Endothelial cell of umbilical vein (primary cell): ENCODE data around the gene PRDM11. TPM values are rescaled to one million over a fixed set of nuclear protein-coding genes. Genes with fewer than 3 reads are reported as not detected.

Source experiments
- BruUV-seq: library from RNA; stranded (reverse); fragments of 400-500 nt; replicated peaks from 2 replicates; lab custom pipeline; 2021; lab: Mats Ljungman, UMichigan
- CTCF ChIA-PET: fragments of 300-600, 350-600 bp; sonication (Branson Sonifier 250); formaldehyde crosslinking; loops from one replicate; lab custom pipeline; 2021; ENCODE audit warnings: antibody characterized with exemption, inconsistent platforms; lab: Charles Lee
- POLR2A ChIA-PET: fragments of 300-600, 350-600 bp; sonication (Branson Sonifier 250); formaldehyde crosslinking; loops from one replicate; lab custom pipeline; 2021; ENCODE audit warnings: antibody characterized with exemption, inconsistent platforms; lab: Charles Lee
- DNase-seq: peaks from one replicate; pipeline ENCODE4 v3.0.0-alpha.2; 2011; ENCODE audit warnings: low read depth, low spot score
- FAIRE-seq: peaks from 2 replicates; lab custom pipeline; 2011; peaks lifted over from hg19 to GRCh38; lab: Jason Lieb, UNC
- H2AFZ ChIP-seq: 2 replicates; pipeline ENCODE4 v1.6.0; 2012; ENCODE audit warnings: low read depth, low read length, control low read depth, inconsistent platforms
- H3K27ac ChIP-seq: 2 replicates; pipeline ENCODE4 v1.5.1; 2011; ENCODE audit warnings: low read depth, mild to moderate bottlenecking, control low read depth, low read length, moderate library complexity; ENCODE audit not compliant: insufficient read depth
- H3K27me3 ChIP-seq, 2 experiments: 2 replicates each; pipeline versions ENCODE4 v1.6.0 to v1.6.1; 2011; ENCODE audit warnings: low read length in 2 of 2, mixed read lengths in 1 of 2; ENCODE audit not compliant: control insufficient read depth in 2 of 2, insufficient read depth in 2 of 2
- H3K36me3 ChIP-seq, 2 experiments: 2 replicates in 1 of 2; 3 replicates in 1 of 2; pipeline ENCODE4 v1.5.1; 2011; ENCODE audit warnings: low read length in 2 of 2, mild to moderate bottlenecking in 1 of 2, moderate library complexity in 1 of 2; ENCODE audit not compliant: control insufficient read depth in 2 of 2, insufficient read depth in 2 of 2; ENCODE audit errors: extremely low read depth in 1 of 2
- H3K4me1 ChIP-seq: 3 replicates; pipeline ENCODE4 v1.5.1; 2011; ENCODE audit warnings: mild to moderate bottlenecking, low read length; ENCODE audit not compliant: control insufficient read depth, insufficient read depth; ENCODE audit errors: extremely low read depth
- H3K4me2 ChIP-seq: 2 replicates; pipeline ENCODE4 v1.6.1; 2011; ENCODE audit warnings: low read length, control low read depth, mixed read lengths; ENCODE audit not compliant: insufficient read depth
- H3K4me3 ChIP-seq, 3 experiments: fragments of 200-600 bp in 1 of 3; sonication (generic), shearing (Covaris generic) in 1 of 3; replicated peaks in 1 of 3; 2 replicates each; pipeline ENCODE4 v1.5.1; 2011 to 2016; ENCODE audit warnings: control low read depth in 3 of 3, low read length in 3 of 3, mild to moderate bottlenecking in 2 of 3, inconsistent platforms in 1 of 3, low read depth in 1 of 3, moderate library complexity in 1 of 3; ENCODE audit not compliant: insufficient read depth in 1 of 3
- H3K79me2 ChIP-seq: 2 replicates; pipeline ENCODE4 v1.6.0; 2012; ENCODE audit warnings: low read length, inconsistent platforms; ENCODE audit not compliant: control insufficient read depth, insufficient read depth
- H3K9ac ChIP-seq: replicated peaks from 2 replicates; pipeline ENCODE3; 2011; ENCODE audit warnings: low read length, control low read depth; ENCODE audit not compliant: insufficient read depth; ENCODE audit errors: extremely low read depth
- H3K9me1 ChIP-seq: replicated peaks from 3 replicates; pipeline ENCODE4 v1.6.0; 2011; ENCODE audit warnings: mild to moderate bottlenecking, low read length; ENCODE audit not compliant: control insufficient read depth, insufficient read depth; ENCODE audit errors: extremely low read depth
- H3K9me3 ChIP-seq: replicated peaks from 2 replicates; pipeline ENCODE4 v1.5.1; 2012; ENCODE audit warnings: low read length, inconsistent platforms; ENCODE audit not compliant: control insufficient read depth, insufficient read depth
- H4K20me1 ChIP-seq: replicated peaks from 2 replicates; pipeline ENCODE3; 2011; ENCODE audit warnings: mild to moderate bottlenecking, low read length; ENCODE audit not compliant: control insufficient read depth, insufficient read depth; ENCODE audit errors: extremely low read depth
- EZH2 ChIP-seq: IDR thresholded peaks from 2 replicates; pipeline ENCODE4 v1.6.1; 2012; ENCODE audit warnings: borderline replicate concordance, low read depth, mild to moderate bottlenecking, moderate library complexity, low read length, inconsistent platforms; ENCODE audit not compliant: severe bottlenecking
- GATA2 ChIP-seq: IDR thresholded peaks from 2 replicates; pipeline ENCODE4 v1.7.0; 2011; ENCODE audit warnings: low read depth, mild to moderate bottlenecking, moderate library complexity, mixed read lengths, low read length; ENCODE audit not compliant: insufficient read length, insufficient read depth
- MYC ChIP-seq: IDR thresholded peaks from one replicate; pipeline ENCODE4 v1.6.1; 2011; ENCODE audit warnings: mild to moderate bottlenecking, low read depth, low read length
- POLR2A ChIP-seq: IDR thresholded peaks from 2 replicates; pipeline ENCODE4 v1.6.1; 2012; ENCODE audit warnings: low read depth, mild to moderate bottlenecking, control low read depth, low read length
- dilution Hi-C: fragments of 300-500 bp; cut with MboI; formaldehyde crosslinking; loops from one replicate; pipeline ENCODE4 v1.15.0; 2019; ENCODE audit warnings: low sequenced_read_pairs; ENCODE audit not compliant: extremely low pct_ligation_motif_present
- intact Hi-C: fragments of 100-400 bp; cut with micrococcal nuclease; formaldehyde crosslinking; loops from one replicate; pipeline ENCODE4 v1.10.0; 2022
- polyA plus RNA-seq, 4 experiments: library from polyadenylated mRNA; depleted of rRNA in 3 of 4; stranded (reverse) in 3 of 4; unstranded in 1 of 4; fragments of >200 nt; gene quantifications; 2 replicates each; pipeline versions ENCODE4 v1.2.1 to v1.2.3, GENCODE V29; 2011 to 2012; ENCODE audit warnings: missing spikeins in 1 of 4
- total RNA-seq: library from RNA; stranded (reverse); gene quantifications from 2 replicates; pipeline ENCODE4 v1.2.3, GENCODE V29; 2021
- TF ChIP-seq, protein P1 (sequence below), 2 donors: IDR thresholded peaks; 1 replicate in 1 of 2; 2 replicates in 1 of 2; pipeline ENCODE4 v1.5.1; 2011; ENCODE audit warnings: low read length in 2 of 2, mild to moderate bottlenecking in 2 of 2, moderate library complexity in 2 of 2, control low read depth in 1 of 2, inconsistent platforms in 1 of 2, low read depth in 1 of 2; ENCODE audit not compliant: insufficient read depth in 1 of 2; ENCODE audit errors: extremely low read depth in 1 of 2

The PRDM11 gene
- total and polyA plus RNA-seq, 2 donors (not counting 3 experiments of a cell fraction or from before 2014, with no cell fraction given) = 6.9 to 14.1 TPM

GRCh38 chr11:45225961-45226871 lies 79.8 kb downstream of the PRDM11 start:
- H3K9me3 ChIP-seq = no peaks in the 10 kb centered on the region
- BruUV-seq = no TSS peak
- dilution Hi-C loops = no loop called here
- FAIRE-seq (no peak), DNase-seq (no peak)
- no peak overlapping the region for H2AFZ ChIP-seq
- H3K9me1 ChIP-seq = no peaks in the 10 kb centered on the region
- H3K4me3 ChIP-seq = no peak overlapping the region
- no peak for TF ChIP-seq GATA2
- no peak for TF ChIP-seq POLR2A
- TF ChIP-seq EZH2 = no peak
- no peak for TF ChIP-seq MYC
- TF ChIP-seq, protein P1, sequence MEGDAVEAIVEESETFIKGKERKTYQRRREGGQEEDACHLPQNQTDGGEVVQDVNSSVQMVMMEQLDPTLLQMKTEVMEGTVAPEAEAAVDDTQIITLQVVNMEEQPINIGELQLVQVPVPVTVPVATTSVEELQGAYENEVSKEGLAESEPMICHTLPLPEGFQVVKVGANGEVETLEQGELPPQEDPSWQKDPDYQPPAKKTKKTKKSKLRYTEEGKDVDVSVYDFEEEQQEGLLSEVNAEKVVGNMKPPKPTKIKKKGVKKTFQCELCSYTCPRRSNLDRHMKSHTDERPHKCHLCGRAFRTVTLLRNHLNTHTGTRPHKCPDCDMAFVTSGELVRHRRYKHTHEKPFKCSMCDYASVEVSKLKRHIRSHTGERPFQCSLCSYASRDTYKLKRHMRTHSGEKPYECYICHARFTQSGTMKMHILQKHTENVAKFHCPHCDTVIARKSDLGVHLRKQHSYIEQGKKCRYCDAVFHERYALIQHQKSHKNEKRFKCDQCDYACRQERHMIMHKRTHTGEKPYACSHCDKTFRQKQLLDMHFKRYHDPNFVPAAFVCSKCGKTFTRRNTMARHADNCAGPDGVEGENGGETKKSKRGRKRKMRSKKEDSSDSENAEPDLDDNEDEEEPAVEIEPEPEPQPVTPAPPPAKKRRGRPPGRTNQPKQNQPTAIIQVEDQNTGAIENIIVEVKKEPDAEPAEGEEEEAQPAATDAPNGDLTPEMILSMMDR (IDR thresholded peaks at IDR 0.05; ENCODE audit: extremely low read depth in 1 of 2, insufficient read depth in 1 of 2, low read depth in 1 of 2, low read length in 2 of 2) = no peak
- no peaks in the 10 kb centered on the region for H4K20me1 ChIP-seq
- ChIA-PET CTCF (interaction anchor here (1.4 to 2.9 kb wide), 2 partner anchors 26 to 116 kb away, joined by 6 to 7 read pairs; no protein-coding TSS in a partner anchor), POLR2A (no interaction called here)
- no peaks in the 10 kb centered on the region for H3K79me2 ChIP-seq
- H3K4me1 ChIP-seq = no peaks in the 10 kb centered on the region
- no peaks in the 10 kb centered on the region for H3K27me3 ChIP-seq
- H3K27ac ChIP-seq = no peak overlapping the region
- intact Hi-C loops = no loop called here
- H3K9ac ChIP-seq = no peak overlapping the region
- peaks cover 0 to 6% of the 10 kb centered on the region in 2 experiments for H3K36me3 ChIP-seq
- H3K4me2 ChIP-seq = no peak overlapping the region
